ENCODE results near the gene FZD1.
"Not testable (repeated sequence)": the region's sequence is repeated elsewhere in the genome, so short reads cannot be mapped to it uniquely, and the experiment has no call there.

Gene FZD1

GRCh38 chr7:91297939-91298338 lies 33.7 kb downstream of the FZD1 start:
- ATAC-seq (ENCODE audit: low read depth) (no peak), DNase-seq (ENCODE audit: low spot score) (no peak)
- Histone ChIP-seq H3K9me3 (ENCODE audit: severe bottlenecking) (no peaks in the 10 kb centered on the region), H3K36me3 (ENCODE audit: low read depth) (no peaks in the 10 kb centered on the region), H3K4me3 (ENCODE audit: severe bottlenecking) (no peak overlapping the region), H3K27ac (ENCODE audit: poor library complexity, severe bottlenecking) (no peak overlapping the region), H3K4me1 (ENCODE audit: insufficient read depth, poor library complexity, severe bottlenecking) (no peaks in the 10 kb centered on the region), H3K27me3 (ENCODE audit: insufficient read depth, poor library complexity, severe bottlenecking) (no peaks in the 10 kb centered on the region)
- TF ChIP-seq CTCF (IDR thresholded peaks at IDR 0.05; ENCODE audit: poor library complexity, severe bottlenecking), result no peak

- no peak for TF ChIP-seq CTCF (IDR thresholded peaks at IDR 0.05; ENCODE audit: poor library complexity, severe bottlenecking)
- ATAC-seq (ENCODE audit: low read depth) (no peak), DNase-seq (ENCODE audit: low spot score) (no peak)
- H3K4me1 ChIP-seq (ENCODE audit: insufficient read depth, poor library complexity, severe bottlenecking), result no peaks in the 10 kb centered on the region
- H3K36me3 ChIP-seq (ENCODE audit: low read depth), result no peaks in the 10 kb centered on the region
- H3K27ac ChIP-seq (ENCODE audit: poor library complexity, severe bottlenecking), result no peak overlapping the region
- H3K27me3 ChIP-seq (ENCODE audit: insufficient read depth, poor library complexity, severe bottlenecking), result no peaks in the 10 kb centered on the region
- H3K9me3 ChIP-seq (ENCODE audit: severe bottlenecking), result no peaks in the 10 kb centered on the region
- H3K4me3 ChIP-seq (ENCODE audit: severe bottlenecking), result no peak overlapping the region
Observed at GRCh38 chr7:91299952-91300775, 35.9 kb downstream of the FZD1 start.

GRCh38 chr7:91302794-91303193 lies 38.6 kb downstream of the FZD1 start:
- Histone ChIP-seq H3K27ac (ENCODE audit: poor library complexity, severe bottlenecking) (no peak overlapping the region), H3K27me3 (ENCODE audit: insufficient read depth, poor library complexity, severe bottlenecking) (no peaks in the 10 kb centered on the region), H3K4me1 (ENCODE audit: insufficient read depth, poor library complexity, severe bottlenecking) (no peaks in the 10 kb centered on the region), H3K9me3 (ENCODE audit: severe bottlenecking) (no peaks in the 10 kb centered on the region), H3K36me3 (ENCODE audit: low read depth) (no peaks in the 10 kb centered on the region), H3K4me3 (ENCODE audit: severe bottlenecking) (no peak overlapping the region)
- DNase-seq (ENCODE audit: low spot score) (no peak), ATAC-seq (ENCODE audit: low read depth) (no peak)
- no peak for TF ChIP-seq CTCF (IDR thresholded peaks at IDR 0.05; ENCODE audit: poor library complexity, severe bottlenecking)

GRCh38 chr7:91306266-91306665 lies 42.0 kb downstream of the FZD1 start:
- ATAC-seq (ENCODE audit: low read depth) (no peak), DNase-seq (ENCODE audit: low spot score) (no peak)
- Histone ChIP-seq H3K9me3 (ENCODE audit: severe bottlenecking) (no peaks in the 10 kb centered on the region), H3K4me3 (ENCODE audit: severe bottlenecking) (no peak overlapping the region), H3K36me3 (ENCODE audit: low read depth) (no peaks in the 10 kb centered on the region), H3K27me3 (ENCODE audit: insufficient read depth, poor library complexity, severe bottlenecking) (no peaks in the 10 kb centered on the region), H3K27ac (ENCODE audit: poor library complexity, severe bottlenecking) (no peak overlapping the region), H3K4me1 (ENCODE audit: insufficient read depth, poor library complexity, severe bottlenecking) (no peaks in the 10 kb centered on the region)
- TF ChIP-seq CTCF (IDR thresholded peaks at IDR 0.05; ENCODE audit: poor library complexity, severe bottlenecking), result no peak

- Histone ChIP-seq H3K27ac (ENCODE audit: poor library complexity, severe bottlenecking) (no peak overlapping the region), H3K27me3 (ENCODE audit: insufficient read depth, poor library complexity, severe bottlenecking) (no peaks in the 10 kb centered on the region), H3K36me3 (ENCODE audit: low read depth) (no peaks in the 10 kb centered on the region), H3K9me3 (ENCODE audit: severe bottlenecking) (no peaks in the 10 kb centered on the region), H3K4me1 (ENCODE audit: insufficient read depth, poor library complexity, severe bottlenecking) (no peaks in the 10 kb centered on the region), H3K4me3 (ENCODE audit: severe bottlenecking) (no peak overlapping the region)
- no peak for TF ChIP-seq CTCF (IDR thresholded peaks at IDR 0.05; ENCODE audit: poor library complexity, severe bottlenecking)
- DNase-seq (ENCODE audit: low spot score) (no peak), ATAC-seq (ENCODE audit: low read depth) (no peak)
Observed at GRCh38 chr7:91307467-91307866, 43.2 kb downstream of the FZD1 start.

- ATAC-seq (ENCODE audit: low read depth); H3K27me3 ChIP-seq (ENCODE audit: insufficient read depth, poor library complexity, severe bottlenecking); H3K9me3 ChIP-seq (ENCODE audit: severe bottlenecking); H3K27ac ChIP-seq (ENCODE audit: poor library complexity, severe bottlenecking); H3K4me3 ChIP-seq (ENCODE audit: severe bottlenecking); DNase-seq (ENCODE audit: low spot score); H3K4me1 ChIP-seq (ENCODE audit: insufficient read depth, poor library complexity, severe bottlenecking); H3K36me3 ChIP-seq (ENCODE audit: low read depth): not testable (repeated sequence)
Observed at GRCh38 chr7:91308191-91308590, 44.0 kb downstream of the FZD1 start.
